HG03432 (cell line): ENCODE data around the gene OTOGL.
"Not testable (repeated sequence)": the region's sequence is repeated elsewhere in the genome, so short reads cannot be mapped to it uniquely, and the experiment has no call there.

Source experiments
- ATAC-seq: cut with Tn5 transposase; IDR thresholded peaks from one replicate; pipeline ENCODE4 v1.9.1; 2021; ENCODE audit warnings: mild to moderate bottlenecking, moderate library complexity; ENCODE audit not compliant: unreplicated experiment

Gene OTOGL

GRCh38 chr12:80269803-80270552 is 170.6 kb downstream of the OTOGL start:
- ATAC-seq, result peak; percentile 59

GRCh38 chr12:80271780-80272179 is 172.4 kb downstream of the OTOGL start:
- ATAC-seq, result no peak

GRCh38 chr12:80272387-80272915 is 173.1 kb downstream of the OTOGL start:
- ATAC-seq, result no peak

GRCh38 chr12:80273144-80273543 is 173.8 kb downstream of the OTOGL start:
- ATAC-seq, result no peak

- no peak for ATAC-seq
These were observed 178.4 kb downstream of the OTOGL start for GRCh38 chr12:80277732-80278131.

GRCh38 chr12:80282226-80282625 is 182.9 kb downstream of the OTOGL start:
- ATAC-seq, result no peak

- ATAC-seq, result no peak
These were observed 183.4 kb downstream of the OTOGL start for GRCh38 chr12:80282761-80283160.

GRCh38 chr12:80291108-80291754 is 191.9 kb downstream of the OTOGL start:
- peak; percentile 62 for ATAC-seq

- peak; percentile 62 for ATAC-seq
These were observed 194.0 kb downstream of the OTOGL start for GRCh38 chr12:80293347-80293746.

- ATAC-seq, result peak; percentile 78
These were observed 194.4 kb downstream of the OTOGL start for GRCh38 chr12:80293759-80294158.

- peak; percentile 60 for ATAC-seq
These were observed 199.9 kb downstream of the OTOGL start for GRCh38 chr12:80299219-80299618.

GRCh38 chr12:80299976-80300375 is 200.6 kb downstream of the OTOGL start:
- ATAC-seq, result peak; percentile 85

GRCh38 chr12:80307436-80307835 is 208.1 kb downstream of the OTOGL start:
- ATAC-seq, result not testable (repeated sequence)

GRCh38 chr12:80313209-80313608 is 213.9 kb downstream of the OTOGL start:
- ATAC-seq, result no peak

- no peak for ATAC-seq
These were observed 215.4 kb downstream of the OTOGL start for GRCh38 chr12:80314741-80315140.

GRCh38 chr12:80316222-80316621 is 216.9 kb downstream of the OTOGL start:
- no peak for ATAC-seq

GRCh38 chr12:80317307-80317706 is 218.0 kb downstream of the OTOGL start:
- ATAC-seq, result no peak

- no peak for ATAC-seq
These were observed 218.6 kb downstream of the OTOGL start for GRCh38 chr12:80317899-80318298.

- no peak for ATAC-seq
These were observed 220.9 kb downstream of the OTOGL start for GRCh38 chr12:80320121-80320678.

GRCh38 chr12:80321653-80322052 is 222.3 kb downstream of the OTOGL start:
- no peak for ATAC-seq

- ATAC-seq, result no peak
These were observed 226.0 kb downstream of the OTOGL start for GRCh38 chr12:80325167-80325959.
